Measurements from ENCODE around the gene CCNF. TPM values are rescaled to one million over a fixed set of nuclear protein-coding genes. Genes with fewer than 3 reads are reported as not detected.

The CCNF gene

GRCh38 chr16:2501946-2502895 lies 73.0 kb downstream of the CCNF start:
- no peaks in the 10 kb centered on the region for H3K9me3 ChIP-seq (replicated peaks; ENCODE audit: low read length)
- no peak overlapping the region for H3K9ac ChIP-seq (ENCODE audit: low read depth, low read length)
- peaks cover 6% of the 10 kb centered on the region for H3K36me3 ChIP-seq (ENCODE audit: insufficient read depth, low read length)
- peaks cover 13% of the 10 kb centered on the region for H3K4me1 ChIP-seq (ENCODE audit: control insufficient read depth, insufficient read depth, low read length)
- no peak overlapping the region for H3K4me3 ChIP-seq (ENCODE audit: low read length)
- no peak overlapping the region for H3K4me2 ChIP-seq (ENCODE audit: low read length)
- H3K27me3 ChIP-seq (ENCODE audit: control insufficient read depth, insufficient read depth, low read length) = no peaks in the 10 kb centered on the region

- peaks cover 6% of the 10 kb centered on the region for H3K4me1 ChIP-seq (ENCODE audit: control insufficient read depth, insufficient read depth, low read length)
- no peaks in the 10 kb centered on the region for H3K27me3 ChIP-seq (ENCODE audit: control insufficient read depth, insufficient read depth, low read length)
- H3K9me3 ChIP-seq (replicated peaks; ENCODE audit: low read length) = no peaks in the 10 kb centered on the region
- H3K4me3 ChIP-seq (ENCODE audit: low read length) = no peak overlapping the region
- H3K9ac ChIP-seq (ENCODE audit: low read depth, low read length) = no peak overlapping the region
- no peaks in the 10 kb centered on the region for H3K36me3 ChIP-seq (ENCODE audit: insufficient read depth, low read length)
- no peak overlapping the region for H3K4me2 ChIP-seq (ENCODE audit: low read length)
Measured at GRCh38 chr16:2505695-2506094, 76.4 kb downstream of the CCNF start.

GRCh38 chr16:2507052-2507659 lies 77.9 kb downstream of the CCNF start:
- no peak overlapping the region for H3K4me2 ChIP-seq (ENCODE audit: low read length)

GRCh38 chr16:2507665-2508064 lies 78.4 kb downstream of the CCNF start:
- Histone ChIP-seq H3K36me3 (ENCODE audit: insufficient read depth, low read length) (no peaks in the 10 kb centered on the region), H3K4me1 (ENCODE audit: control insufficient read depth, insufficient read depth, low read length) (peaks cover 12% of the 10 kb centered on the region), H3K27me3 (ENCODE audit: control insufficient read depth, insufficient read depth, low read length) (no peaks in the 10 kb centered on the region), H3K4me2 (ENCODE audit: low read length) (no peak overlapping the region), H3K4me3 (ENCODE audit: low read length) (no peak overlapping the region), H3K9ac (ENCODE audit: low read depth, low read length) (no peak overlapping the region), H3K9me3 (replicated peaks; ENCODE audit: low read length) (no peaks in the 10 kb centered on the region)

More at GRCh38 chr16:2507052-2507659, 77.9 kb downstream of the CCNF start:
- Histone ChIP-seq H3K4me1 (ENCODE audit: control insufficient read depth, insufficient read depth, low read length) (peaks cover 14% of the 10 kb centered on the region), H3K4me3 (ENCODE audit: low read length) (no peak overlapping the region), H3K9ac (ENCODE audit: low read depth, low read length) (no peak overlapping the region), H3K27me3 (ENCODE audit: control insufficient read depth, insufficient read depth, low read length) (no peaks in the 10 kb centered on the region), H3K9me3 (replicated peaks; ENCODE audit: low read length) (no peaks in the 10 kb centered on the region), H3K36me3 (ENCODE audit: insufficient read depth, low read length) (no peaks in the 10 kb centered on the region)

Small RNAs within 50 kb of the gene (small RNA-seq; reads per million reads assigned to genes)
- not detected for gene MIR6768

Data from skeletal muscle satellite cell (primary cell).